ENCODE measurements around the gene STX10.
"Not testable (repeated sequence)": the region's sequence is repeated elsewhere in the genome, so short reads cannot be mapped to it uniquely, and the experiment has no call there.

STX10 gene, protein sequence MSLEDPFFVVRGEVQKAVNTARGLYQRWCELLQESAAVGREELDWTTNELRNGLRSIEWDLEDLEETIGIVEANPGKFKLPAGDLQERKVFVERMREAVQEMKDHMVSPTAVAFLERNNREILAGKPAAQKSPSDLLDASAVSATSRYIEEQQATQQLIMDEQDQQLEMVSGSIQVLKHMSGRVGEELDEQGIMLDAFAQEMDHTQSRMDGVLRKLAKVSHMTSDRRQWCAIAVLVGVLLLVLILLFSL

DNA sequence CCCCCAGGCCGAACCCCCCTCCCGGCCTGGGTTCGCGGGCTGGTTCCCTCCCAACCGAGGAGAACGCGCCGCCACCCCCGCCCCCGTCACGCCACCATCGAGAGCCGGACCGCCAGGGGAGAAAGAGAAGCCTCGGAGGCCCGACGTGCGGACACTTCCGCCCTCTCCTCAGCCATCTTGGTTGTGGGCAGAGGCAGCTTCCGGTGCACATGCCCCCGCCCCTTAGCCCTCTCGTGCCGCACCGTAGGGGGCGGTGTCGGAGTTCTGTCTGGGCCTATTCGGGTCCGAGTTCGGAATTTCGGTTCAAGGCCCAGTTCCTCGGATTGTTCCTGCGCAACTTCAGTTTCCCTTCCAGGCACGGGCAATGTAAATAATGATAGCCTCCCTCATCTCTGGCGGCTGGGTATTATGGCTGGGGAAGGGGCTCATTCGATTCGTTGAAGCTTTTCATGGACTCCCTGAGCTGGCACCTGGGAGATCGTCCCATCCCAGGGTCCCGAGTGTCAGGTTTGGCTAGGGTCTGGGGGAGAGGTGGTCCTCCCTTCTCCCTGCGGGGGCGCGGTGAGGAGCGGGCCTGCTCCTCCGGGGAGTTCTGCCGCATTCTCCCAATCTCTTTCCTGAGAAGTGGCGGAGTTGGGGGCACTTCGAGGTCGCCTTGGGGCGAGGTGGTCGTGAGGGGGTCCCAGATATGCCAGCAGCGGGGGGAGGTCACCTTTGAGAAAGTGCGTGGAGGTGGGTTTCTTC, at the start of gene STX10, which contains the start of gene IER2:
TSS of gene STX10 (minus strand) at position 189 of the 744 bp plus-strand sequence. CDS start 202 bp downstream, outside the sequence.
TSS of gene IER2 (plus strand) at position 225 of the 744 bp plus-strand sequence. CDS start 2,776 bp downstream, outside the sequence.
- DNase-seq (ENCODE audit: low read depth): peak; percentile 90

DNA sequence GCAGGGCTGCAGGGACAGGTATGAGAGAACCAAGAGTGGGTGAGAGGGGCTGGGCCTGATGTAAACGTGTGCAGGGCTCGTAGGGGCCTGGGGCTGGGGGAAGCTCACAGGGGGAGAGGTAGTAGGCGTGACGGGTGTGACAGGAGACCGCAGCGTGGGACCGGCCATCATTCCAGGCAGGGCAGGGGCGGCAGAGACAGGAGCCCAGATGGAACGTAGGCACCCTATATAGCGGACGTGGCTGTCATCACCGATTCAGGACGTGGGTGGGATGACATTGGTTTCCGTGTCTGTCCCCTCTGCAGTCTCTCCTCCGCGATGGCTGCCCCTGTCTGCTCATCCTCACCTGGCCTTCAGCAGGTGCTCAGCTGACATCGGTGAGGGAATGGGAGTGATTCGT, 48.5 kb upstream of the STX10 start:
- no peak for DNase-seq (ENCODE audit: low read depth)

DNA sequence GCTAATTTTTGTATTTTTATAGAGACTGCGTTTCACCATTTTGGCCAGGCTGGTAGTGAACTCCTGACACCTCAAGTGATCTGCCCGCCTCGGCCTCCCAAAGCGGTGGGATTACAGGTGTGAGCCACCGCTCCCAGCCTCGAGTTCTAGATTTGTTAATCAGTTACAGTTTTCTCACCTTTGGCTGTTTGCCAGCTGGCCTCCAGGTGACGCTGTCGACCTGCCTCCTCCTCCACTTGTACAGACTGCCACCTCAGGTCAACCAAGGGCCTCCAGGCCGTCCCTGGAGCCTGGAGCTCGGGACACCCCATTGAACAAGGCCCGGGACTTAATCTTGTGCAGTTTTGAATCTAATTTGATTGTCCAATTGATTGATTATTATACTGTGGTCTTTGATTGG, 45.5 kb upstream of the STX10 start:
- peak; percentile 35 for DNase-seq (ENCODE audit: low read depth)

DNA sequence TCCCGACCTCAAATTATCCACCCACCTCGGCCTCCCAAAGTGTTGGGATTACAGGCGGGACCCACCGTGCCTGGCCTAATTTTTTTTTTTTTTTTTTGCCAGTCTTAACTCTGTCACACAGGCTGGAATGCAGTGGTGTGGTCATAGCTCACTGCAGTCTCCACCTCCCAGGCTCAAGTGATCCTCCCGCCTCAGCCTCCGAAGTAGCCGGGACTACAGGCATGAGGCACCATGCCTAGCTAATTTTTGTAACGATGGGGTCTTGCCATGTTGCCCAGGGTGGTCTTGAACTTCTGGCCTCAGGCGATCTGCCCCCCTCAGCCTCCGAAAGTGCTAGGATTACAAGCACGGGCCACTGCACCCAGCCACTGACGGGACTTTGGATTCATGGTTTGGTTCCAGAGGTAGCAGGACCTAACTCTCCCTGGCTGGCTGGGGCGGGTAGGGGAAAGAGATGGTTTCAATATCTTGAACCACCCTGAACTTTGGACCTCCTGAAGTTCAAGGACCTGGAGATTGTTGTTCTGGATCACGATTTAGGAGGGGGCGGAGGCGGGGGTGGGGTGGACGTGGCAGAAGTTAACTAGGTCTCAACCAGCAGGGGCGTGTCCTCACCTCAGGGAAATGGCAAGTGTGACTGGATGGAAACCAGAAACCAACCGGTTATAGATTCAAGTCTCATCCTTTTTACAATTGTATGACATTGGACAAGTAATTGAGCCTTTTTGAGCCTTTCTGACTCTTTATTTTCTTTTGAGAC, 40.8 kb upstream of the STX10 start:
- no peak for DNase-seq (ENCODE audit: low read depth)

DNA sequence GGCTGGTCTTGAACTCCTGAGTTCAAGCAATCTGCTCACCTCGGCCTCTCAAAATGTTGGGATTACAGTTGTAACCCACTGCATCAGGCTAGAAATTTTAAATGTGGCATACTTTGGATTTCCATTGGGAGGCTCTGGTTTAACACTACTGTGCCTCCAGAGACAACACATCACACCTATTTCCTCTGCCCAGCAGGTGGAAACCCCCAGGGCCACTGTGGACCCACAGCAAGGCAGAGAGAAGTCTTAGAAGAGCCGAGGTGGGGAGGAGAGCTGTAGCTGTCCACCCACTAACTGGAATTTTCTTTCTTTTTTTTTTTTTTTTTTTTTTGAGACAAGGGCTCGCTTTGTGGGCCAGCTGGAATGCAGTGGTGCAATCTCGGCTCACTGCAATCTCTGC, 39.4 kb upstream of the STX10 start:
- no peak for DNase-seq (ENCODE audit: low read depth)

DNA sequence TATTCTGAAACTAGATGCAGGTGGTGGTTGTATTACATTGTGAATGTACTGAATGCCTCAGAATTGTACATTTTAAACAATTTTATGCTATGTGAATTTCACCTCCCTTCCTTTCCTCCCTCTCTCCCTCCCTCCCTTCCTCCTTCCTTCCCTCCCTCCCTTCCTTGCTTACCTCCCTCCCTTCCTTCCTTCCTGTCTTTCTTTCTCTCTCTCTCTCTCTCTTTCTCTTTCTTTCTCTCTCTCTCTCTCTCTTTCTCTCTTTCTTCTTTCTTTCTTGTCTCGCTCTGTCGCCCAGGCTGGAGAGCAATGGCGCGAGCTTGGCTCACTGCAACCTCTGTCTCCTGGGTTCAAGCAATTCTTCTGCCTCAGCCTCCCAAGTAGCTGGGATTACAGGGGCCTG, 37.2 kb upstream of the STX10 start:
- DNase-seq (ENCODE audit: low read depth): no peak

DNA sequence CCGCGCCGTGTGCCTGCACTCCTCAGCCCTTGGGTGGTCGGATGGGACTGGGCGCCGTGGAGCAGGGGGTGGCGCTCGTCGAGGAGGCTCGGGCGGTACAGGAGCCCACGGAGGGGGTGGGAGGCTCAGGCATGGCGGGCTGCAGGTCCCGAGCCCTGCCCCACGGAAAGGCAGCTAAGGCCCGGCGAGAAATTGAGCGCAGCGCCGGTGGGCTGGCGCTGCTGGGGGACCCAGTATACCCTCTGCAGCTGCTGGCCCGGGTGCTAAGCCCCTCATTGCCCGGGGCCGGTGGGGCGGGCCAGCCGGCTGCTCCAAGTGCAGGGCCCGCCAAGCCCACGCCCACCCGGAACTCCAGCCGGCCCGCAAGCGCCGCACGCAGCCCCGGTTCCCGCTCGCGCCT, 36.5 kb upstream of the STX10 start:
- DNase-seq (ENCODE audit: low read depth): not testable (repeated sequence)

DNA sequence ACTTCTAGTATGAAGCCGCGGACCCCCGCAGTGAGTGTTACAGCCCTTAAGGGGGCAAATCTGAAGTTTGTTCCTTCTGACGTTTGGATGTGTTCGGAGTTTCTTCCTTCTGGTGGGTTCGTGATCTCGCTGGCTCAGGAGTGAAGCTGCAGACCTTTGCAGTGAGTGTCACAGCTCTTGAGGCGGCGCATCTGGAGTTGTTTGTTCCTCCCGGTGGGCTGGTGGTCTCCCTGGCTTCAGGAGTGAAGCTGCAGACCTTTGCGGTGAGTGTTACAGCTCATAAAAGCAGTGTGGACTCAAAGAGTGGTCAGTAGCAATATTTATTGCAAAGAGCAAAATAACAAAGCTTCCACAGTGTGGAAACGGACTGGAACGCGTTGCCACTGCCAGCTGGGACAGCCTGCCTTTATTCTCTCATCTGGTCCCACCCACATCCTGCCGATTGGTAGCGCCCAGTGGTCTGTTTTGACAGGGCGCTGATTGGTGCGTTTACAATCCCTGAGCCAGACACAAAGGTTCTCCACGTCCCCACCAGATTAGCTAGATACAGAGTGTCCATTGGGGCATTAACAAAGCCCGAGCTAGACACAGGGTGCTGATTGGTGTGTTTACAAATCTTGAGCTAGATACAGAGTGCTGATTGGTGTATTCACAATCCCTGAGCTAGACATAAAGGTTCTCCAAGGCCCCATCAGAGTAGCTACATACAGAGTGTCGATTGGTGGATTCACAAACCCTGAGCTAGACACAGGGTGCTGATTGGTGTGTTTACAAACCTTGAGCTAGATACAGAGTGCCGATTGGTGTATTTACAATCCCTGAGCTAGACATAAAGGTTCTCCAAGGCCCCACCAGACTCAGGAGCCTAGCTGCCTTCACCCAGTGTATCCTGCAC, 35.8 kb upstream of the STX10 start:
- DNase-seq (ENCODE audit: low read depth): not testable (repeated sequence)

DNA sequence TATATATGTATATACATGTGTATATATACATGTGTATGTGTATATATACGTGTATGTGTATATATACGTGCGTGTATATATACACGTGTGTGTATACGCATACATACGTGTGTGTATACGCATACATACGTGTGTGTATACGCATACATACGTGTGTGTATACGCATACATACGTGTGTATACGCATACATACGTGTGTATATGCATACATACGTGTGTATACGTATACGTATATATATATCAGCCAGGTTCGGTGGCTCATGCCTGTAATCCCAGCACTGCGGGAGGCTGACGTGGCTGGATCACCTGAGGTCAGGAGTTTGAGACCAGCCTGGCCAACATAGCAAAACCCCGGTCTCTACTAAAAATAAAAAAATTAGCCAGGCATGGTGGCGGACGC, 34.8 kb upstream of the STX10 start:
- DNase-seq (ENCODE audit: low read depth): not testable (repeated sequence)

DNA sequence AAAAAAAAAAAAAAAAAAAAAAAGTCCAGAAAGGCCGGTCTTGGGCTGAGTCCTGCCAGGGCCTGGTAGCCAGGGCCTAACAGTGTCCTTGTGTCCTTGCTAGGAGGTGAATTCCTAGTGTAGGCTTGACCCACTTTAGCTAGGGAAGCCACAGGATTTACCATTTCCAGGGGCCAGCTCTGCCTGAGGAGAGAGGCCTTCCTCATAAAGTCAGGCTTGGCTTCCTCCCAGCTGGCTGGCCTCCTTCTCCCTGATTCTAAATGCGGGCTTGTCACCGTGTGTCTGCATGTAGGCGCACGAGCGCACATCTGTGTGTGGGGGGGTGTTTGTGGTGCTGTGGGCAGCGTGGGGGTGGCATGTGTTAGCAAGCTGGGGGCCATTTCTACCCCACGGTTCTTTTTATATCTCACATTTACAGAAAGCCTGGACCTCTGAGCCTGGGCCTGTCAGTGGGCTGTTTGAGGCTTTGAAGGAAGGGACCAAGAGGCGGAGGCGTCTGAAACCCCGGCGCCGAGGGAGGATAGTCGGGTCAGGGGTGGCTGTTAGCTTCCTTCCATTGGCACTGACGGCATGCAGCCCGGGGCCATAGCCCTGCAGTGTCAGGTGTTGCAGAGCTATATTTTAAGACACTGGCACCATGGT, 31.7 kb upstream of the STX10 start:
- DNase-seq (ENCODE audit: low read depth): no peak

DNA sequence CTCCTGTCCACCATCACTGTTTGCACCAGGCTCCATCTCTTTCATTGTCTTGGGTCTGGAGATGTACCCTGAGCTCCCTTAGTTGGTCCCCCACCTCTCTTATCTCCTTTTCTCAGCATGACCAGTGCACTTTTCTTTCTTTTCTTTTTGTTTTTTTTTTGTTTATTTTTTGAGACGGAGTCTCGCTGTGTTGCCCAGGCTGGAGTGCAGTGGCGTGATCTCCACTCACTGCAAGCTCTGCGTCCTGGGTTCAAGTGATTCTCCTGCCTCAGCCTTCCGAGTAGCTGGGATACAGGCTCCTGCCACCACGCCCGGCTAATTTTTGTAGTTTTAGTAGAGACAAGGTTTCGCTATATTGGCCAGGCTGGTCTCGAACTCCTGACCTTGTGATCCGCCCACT, 28.1 kb upstream of the STX10 start:
- not testable (repeated sequence) for DNase-seq (ENCODE audit: low read depth)

DNA sequence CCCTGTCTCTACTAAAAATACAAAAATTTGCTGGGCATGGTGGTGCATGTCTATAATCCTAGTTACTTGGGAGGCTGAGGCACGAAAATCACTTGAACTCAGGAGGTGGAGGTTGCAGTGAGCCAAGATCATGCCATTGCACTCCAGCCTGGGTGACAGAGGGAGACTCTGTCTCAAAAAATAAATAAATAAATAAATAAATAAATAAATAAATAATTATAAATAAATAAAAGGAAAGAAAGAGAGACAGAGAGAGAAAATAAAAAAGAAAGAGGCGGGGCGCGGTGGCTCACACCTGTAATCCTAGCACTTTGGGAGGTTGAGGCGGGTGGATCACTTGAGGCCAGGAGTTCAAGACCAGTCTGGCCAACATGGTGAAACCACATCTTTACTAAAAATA, 27.4 kb upstream of the STX10 start:
- not testable (repeated sequence) for DNase-seq (ENCODE audit: low read depth)

DNA sequence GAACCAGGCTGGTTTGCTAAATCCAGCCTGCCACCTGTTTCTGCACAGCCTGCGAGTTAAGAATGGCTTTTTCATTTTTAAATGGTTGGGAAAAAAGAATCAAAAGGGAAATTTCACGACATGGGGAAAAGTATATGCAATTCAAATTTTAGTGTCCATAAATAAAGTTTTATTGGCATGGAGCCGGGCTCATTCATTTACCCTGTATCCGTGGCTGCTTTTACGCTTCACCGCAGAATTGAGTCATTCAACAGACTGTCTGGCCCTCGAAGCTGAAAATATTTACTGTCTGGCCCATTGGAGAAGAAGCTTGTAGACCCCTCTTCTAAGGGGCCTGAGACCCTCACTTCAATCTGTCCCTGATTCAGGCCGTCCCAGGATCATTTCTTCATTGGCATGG, 26.2 kb upstream of the STX10 start:
- DNase-seq (ENCODE audit: low read depth): no peak

DNA sequence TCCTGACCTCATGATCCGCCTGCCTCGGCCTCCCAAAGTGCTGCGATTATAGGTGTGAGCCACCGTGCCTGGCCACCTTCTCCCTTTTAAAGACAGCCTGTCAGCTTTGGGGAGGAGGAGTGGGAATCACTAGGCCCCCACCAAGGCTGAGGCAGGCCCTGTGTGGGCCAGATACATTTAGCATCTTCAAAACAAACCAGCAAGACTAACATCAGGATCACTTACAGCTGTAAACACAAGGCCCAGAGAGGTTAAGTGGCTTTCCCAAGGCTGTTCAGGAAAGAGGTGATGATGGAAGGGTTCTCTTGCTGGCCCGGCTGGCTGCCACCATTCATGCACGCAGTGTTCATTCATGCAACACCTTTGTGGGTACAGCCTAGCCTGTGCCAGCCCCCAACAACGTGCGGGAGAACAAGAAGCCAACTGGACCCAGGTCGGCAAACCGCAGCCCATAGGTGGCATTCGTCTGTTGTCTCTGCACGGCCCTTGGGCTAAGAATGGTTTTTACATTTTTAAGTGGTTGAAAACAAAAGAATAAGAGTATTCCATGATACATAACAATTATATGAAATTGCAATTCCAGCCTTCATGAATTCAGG, 23.1 kb upstream of the STX10 start:
- DNase-seq (ENCODE audit: low read depth): no peak

DNA sequence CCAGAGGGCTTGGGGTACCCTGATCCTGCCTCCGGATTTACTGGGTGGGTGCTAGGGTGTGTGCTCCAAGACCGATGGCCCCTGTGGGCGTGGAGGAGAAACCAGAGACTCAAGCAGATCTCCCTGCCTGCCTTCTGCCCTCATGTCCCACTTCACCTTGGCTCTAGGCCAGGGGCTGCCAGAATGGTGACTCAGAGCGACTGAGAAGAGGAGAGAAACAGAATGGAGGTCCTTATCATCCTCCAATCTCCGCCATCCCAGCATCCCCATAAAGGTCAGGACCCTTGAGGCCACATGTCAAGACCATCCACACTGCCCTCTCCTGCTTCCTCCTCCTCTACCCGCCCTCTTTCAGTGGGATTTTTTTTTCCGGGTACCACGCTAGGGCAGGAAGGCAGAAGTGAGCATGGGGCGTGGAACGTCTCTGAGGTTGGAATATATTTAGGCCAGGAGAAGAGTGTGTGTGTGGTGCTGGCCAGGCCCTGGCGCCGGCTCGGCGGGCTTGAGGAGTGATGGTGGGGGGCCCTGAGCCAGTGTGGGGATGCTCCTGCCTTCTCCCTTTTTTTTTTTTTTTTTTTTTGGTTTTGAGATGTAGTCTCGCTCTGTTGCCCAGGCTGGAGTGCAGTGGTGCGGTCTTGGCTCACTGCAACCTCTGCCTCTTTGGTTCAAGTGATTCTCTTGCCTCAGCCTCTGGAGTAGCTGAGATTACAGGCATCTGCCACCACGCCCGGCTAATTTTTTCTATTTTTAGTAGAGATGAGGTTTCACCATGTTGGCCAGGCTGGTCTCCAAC, 22.4 kb upstream of the STX10 start:
- peak; percentile 70 for DNase-seq (ENCODE audit: low read depth)

DNA sequence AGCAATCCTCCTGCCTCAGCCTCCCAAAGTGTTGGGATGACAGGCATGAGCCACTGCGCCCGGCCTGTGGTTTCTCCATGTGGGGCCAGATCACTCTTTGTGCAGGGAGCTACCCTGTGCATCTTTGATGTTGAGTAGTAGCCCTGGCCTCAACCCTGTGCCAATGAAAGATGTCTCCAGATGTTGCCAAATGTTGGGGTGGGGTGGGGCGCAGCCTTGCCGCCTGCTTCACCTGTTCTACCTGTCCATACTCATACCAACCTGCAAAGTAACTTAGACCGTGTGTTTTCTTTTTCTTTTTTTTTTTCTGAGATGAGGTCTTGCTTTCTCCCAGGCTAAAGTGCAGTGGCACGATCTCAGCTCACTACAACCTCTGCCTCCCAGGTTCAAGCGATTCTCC, 21.0 kb upstream of the STX10 start:
- DNase-seq (ENCODE audit: low read depth): no peak

DNA sequence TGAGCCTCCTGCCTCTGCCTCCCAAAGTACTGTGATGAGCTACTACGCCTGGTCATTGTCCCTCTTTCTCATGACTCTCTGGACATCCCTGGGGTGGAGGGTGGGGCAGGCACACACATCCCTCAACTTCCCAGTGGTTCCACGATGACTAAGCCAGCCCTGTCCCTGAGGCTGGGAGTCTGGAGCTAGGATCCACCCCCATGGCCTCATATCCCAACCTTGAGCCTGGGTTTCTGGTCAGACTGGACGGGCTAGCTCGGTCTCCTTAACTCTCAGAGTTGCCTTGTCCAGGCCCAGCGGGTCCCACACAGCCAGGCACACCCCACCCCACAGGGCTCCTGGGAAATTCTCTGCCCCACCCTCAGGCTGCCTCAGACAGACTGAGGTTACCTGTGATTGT, 19.6 kb upstream of the STX10 start:
- DNase-seq (ENCODE audit: low read depth): no peak

DNA sequence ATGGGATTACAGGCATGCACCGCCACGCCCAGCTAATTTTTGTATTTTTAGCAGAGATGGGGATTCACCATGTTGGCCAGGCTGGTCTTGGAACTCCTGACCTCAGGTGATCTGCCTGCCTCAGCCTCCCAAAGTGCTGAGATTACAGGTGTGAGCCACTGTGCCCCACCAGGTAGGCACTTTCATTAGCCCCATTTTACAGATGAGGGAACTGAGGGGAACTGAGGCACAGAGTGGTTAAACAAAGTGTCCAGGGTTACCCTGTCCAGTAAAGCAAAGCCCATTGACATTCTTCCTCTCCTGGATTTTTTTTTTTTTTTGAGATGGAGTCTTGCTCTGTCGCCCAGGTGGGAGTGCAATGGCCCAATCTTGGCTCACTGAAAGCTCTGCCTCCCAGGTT, 16.0 kb upstream of the STX10 start:
- DNase-seq (ENCODE audit: low read depth): not testable (repeated sequence)

DNA sequence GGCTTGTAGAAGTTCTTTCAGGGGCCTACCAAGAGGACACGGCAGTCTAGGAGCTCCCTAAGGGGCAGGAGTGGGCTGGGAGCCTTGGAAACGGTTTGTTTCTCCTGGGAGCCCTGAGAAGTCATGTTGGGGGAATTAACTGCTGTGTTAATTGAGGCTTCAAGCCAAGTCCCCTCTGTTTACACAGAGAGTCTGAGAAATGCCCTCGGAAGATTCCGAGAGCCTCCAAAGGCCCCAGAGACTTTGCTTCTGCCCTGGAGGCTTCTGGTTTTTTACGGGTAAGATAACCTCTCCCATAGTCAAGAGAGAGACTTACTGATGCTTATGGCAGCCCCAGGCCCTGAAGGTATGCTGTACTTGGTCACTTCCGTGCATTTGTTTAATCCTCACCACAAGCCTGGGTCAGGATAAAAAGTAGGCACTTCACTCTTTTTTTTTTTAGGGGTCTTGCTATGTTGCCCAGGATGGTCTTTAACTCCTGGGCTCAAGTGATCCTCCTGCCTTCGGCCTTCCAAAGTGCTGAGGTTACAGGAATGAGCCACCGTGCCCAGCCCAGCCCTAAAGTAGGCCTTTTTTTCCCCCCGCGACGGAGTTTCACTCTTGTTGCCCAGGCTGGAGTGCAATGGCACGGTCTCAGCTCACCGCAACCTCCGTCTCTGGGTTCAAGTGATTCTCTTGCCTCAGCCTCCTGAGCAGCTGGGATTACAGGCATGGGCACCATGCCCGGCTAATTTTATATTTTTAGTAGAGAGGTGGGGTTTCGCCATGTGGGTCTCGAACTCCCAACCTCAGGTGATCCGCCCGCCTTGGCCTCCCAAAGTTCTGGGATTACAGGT, 15.2 kb upstream of the STX10 start:
- no peak for DNase-seq (ENCODE audit: low read depth)
